Hepatocyte (in vitro differentiated cells): ENCODE results near the gene PRSS27.

Experiments used
- EZH2 ChIP-seq: fragments of 200-600 bp; sonication (generic); IDR thresholded peaks from 2 replicates; pipeline ENCODE4 v1.6.1; 2016; ENCODE audit warnings: antibody characterized with exemption, mild to moderate bottlenecking, borderline replicate concordance
- TF ChIP-seq, protein P1 (sequence below): fragments of 200-600 bp; sonication (generic); IDR thresholded peaks from 2 replicates; pipeline ENCODE4 v1.5.1; 2016; ENCODE audit warnings: antibody characterized with exemption, mild to moderate bottlenecking; ENCODE audit not compliant: poor library complexity

DNA sequence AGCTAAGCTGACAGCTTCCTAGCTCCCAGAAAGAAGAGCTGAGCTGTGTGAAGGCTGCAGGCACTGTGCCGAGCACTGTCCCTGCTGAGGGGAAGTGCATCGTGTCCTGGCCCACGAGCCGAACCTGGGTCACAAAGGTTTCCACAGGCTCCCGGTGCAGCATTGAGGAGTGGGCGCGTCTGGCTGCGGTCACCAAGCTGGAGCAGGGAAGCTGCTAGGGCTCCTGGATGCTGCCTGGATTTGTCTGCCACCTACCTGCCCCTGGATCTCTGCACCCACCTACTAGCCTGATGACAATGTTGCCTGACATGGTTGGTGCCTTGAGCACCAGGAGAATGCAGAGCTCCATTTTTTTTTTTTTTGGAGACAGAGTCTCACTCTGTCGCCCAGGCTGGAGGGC is 25.9 kb upstream of the PRSS27 start:
- TF ChIP-seq, protein P1, sequence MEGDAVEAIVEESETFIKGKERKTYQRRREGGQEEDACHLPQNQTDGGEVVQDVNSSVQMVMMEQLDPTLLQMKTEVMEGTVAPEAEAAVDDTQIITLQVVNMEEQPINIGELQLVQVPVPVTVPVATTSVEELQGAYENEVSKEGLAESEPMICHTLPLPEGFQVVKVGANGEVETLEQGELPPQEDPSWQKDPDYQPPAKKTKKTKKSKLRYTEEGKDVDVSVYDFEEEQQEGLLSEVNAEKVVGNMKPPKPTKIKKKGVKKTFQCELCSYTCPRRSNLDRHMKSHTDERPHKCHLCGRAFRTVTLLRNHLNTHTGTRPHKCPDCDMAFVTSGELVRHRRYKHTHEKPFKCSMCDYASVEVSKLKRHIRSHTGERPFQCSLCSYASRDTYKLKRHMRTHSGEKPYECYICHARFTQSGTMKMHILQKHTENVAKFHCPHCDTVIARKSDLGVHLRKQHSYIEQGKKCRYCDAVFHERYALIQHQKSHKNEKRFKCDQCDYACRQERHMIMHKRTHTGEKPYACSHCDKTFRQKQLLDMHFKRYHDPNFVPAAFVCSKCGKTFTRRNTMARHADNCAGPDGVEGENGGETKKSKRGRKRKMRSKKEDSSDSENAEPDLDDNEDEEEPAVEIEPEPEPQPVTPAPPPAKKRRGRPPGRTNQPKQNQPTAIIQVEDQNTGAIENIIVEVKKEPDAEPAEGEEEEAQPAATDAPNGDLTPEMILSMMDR, result no peak
- no peak for TF ChIP-seq EZH2
